ENCODE data around the gene CSNK1G1.

Gene CSNK1G1

DNA sequence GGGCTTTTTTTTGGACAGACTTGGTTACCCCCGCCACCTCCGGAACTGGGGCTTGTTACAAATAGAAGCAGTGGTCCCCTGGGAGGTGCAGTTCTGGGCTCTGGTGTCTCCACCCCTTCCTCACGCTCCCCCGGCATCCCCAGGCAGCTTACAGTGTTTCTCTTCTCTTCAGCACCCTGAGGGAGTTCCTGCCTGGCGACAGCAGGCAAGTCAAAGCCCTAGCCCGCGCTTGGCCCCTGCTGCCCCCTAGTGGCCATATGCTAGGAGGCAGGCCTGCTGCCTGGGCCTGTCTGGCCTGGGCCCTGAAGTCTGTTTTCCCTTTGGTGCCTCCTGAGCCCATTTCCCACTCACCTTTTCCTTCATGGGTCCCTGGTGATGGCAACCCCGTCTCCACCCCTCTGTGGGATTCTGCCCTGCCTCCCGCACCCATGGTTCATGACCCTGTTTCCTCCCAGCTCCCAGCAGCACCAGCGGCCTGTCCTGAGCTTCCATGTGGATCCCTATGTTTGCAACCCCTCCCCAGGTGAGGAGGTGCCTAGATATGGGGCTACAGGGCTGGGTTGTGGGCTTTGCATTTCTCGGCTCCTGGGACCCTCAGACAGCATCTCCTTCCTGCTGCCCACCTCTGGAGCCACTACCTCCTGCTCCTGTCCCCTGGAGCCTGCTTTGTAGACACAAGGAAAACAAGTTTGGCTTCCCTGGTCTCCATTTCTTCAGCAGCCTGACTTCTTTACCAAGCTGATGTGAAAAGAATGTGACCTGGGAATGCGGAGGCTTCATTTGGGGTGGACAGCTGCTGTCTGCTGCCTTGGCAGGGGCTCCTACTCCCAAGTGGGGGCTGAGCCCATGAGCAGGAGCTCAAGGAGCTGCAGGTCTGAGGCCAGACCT, 202.2 kb downstream of the CSNK1G1 start:
- peak; percentile 80 to 81 for DNase-seq (ENCODE audit: low read depth in 2 of 2)

- DNase-seq (ENCODE audit: low read depth in 2 of 2), result no peak
Measured at GRCh38 chr15:64152507-64153387, 203.2 kb downstream of the CSNK1G1 start.

DNA sequence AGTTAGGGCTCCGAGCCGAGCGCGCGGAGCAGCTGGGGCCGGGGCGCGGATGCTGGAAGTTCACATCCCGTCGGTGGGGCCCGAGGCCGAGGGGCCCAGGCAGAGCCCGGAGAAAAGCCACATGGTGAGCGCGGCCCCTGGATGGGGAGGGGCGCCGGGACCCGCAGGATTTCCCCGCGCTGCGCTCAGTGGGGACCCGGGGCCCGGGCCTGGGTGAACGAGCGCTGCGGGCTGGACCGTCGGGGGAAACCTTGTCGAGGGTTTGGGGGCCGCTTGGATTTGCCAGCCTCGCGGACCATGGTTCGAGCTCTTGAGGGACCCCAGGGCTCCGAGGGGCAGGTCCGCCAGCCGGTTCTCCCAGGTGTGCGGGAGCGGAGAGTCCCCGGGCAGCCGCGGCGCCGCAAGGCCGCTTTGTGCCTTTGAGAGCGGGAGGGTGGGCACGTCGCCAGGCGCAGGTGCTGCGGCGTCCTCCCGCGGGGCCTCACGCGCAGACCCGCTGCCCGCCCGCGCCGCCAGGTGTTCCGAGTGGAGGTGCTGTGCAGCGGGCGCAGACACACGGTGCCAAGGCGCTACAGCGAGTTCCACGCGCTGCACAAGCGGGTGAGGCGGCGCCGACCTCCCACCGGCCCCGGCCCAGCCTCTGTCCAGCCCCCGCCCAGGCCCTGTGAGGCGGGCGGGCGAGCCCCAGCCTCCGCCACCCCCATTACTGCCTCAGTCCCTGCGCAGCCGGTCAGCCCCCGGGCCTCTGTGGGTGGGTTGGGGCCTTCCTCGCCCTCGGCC, 204.1 kb downstream of the CSNK1G1 start, which contains the start of gene SNX22:
Gene SNX22 (plus strand): TSS at position 5 of the 780 bp plus-strand sequence. CDS start 45 bp downstream, at position 50.
- no peak for DNase-seq (ENCODE audit: low read depth in 2 of 2)

- DNase-seq (ENCODE audit: low read depth in 2 of 2), result no peak
Measured at GRCh38 chr15:64149893-64150578, 205.9 kb downstream of the CSNK1G1 start.

DNA sequence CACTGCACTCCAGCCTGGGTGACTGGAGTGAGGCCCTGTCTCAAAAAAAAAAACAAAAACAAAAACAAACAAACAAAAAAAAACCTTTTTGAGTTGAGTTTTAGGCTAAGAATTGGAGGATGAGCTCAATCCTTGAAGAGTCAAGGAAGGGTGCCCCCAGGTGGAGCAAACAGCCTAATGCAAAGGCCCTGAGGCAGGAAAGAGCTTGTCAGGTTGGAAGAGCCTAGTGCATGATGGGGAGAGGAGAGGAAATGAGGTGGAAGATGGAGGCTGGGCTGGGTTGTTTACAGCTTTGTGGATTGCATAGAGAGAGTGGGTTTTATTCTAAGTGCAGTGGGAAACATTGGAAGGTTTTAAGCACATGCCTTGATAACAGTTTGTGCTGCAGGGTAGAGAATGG, 206.5 kb downstream of the CSNK1G1 start:
- no peak for DNase-seq (ENCODE audit: low read depth in 2 of 2)

GRCh38 chr15:64148581-64148980, 207.4 kb downstream of the CSNK1G1 start:
- DNase-seq (ENCODE audit: low read depth in 2 of 2), result no peak

DNA sequence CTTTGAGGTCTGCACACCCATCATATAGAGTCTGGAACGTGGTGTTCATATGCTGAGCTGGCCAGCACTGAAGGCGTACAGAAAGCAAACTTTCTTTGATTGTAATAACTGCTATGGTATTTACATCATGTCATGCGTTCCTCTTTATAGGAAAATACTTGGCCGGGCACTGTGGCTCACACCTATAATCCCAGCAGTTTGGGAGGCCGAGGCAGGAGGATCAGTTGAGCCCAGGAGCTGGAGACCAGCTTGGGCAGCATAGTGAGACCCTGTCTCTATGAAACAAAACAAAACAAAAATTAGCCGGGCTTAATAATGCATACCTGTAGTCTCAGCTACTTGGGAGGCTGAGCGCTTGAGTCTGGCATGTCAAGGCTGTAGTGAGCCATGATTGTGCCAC, 207.8 kb downstream of the CSNK1G1 start:
- DNase-seq (ENCODE audit: low read depth in 2 of 2), result no peak

GRCh38 chr15:64146885-64147681, 208.9 kb downstream of the CSNK1G1 start:
- DNase-seq (ENCODE audit: low read depth in 2 of 2), result no peak

DNA sequence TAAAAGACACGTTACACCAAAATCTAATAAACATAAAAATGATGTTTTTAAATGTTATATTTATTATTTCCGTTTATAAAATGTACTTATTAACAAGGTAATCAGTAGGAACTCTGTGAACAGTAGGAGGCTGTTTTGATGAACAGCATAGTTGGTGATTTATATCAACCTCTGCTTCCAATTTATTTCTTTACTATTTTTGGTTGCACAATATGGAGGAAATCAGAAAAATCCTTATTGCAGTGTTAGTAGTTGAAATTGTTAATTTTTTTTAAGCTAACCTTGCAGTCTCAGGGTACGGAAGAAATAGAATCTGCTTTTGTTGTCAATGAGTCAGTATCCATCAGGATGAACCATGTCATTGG, 209.5 kb downstream of the CSNK1G1 start:
- DNase-seq (ENCODE audit: low read depth in 2 of 2), result no peak

DNA sequence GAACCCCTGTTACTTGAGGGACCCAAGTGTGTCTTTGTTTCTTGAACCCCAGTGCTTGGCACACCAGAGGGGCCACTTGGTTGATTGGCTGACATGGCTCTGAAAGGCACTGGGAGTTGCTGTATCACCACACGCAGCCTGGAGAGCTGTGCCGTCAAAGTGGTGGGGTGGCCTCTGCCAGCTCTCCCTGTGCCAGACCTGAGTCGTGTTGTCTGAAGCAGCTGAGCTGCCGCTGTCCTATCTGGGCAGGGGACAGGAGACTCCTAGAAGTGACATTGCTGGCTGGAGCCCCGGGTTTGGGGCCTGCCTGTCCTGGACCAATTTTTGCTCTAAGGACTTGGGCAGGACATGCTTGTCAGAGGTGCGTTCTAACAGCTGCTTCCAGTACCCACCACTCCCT, 209.9 kb downstream of the CSNK1G1 start:
- no peak for DNase-seq (ENCODE audit: low read depth in 2 of 2)

GRCh38 chr15:64144565-64145281, 211.2 kb downstream of the CSNK1G1 start:
- DNase-seq (ENCODE audit: low read depth in 2 of 2), result no peak

DNA sequence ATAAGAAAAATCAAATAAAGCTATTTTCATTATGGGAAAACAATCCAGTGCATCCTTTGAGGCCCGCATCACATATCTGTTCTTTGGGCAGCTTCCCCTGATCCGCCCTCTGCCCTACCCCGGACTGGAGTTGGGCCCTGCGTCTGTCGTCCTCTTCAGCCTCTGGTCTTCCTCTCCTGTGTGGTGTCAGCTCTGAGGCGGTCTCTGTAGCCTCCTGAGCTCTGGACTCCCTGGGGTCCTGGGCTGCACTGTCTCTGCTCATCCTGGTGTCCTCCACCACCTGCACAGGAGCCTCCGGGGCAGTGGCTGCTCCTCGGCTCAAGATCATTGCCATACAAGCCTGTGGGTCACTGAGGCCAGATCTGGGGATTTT, 211.8 kb downstream of the CSNK1G1 start:
- no peak for DNase-seq (ENCODE audit: low read depth in 2 of 2)

- no peak for DNase-seq (ENCODE audit: low read depth in 2 of 2)
Measured at GRCh38 chr15:64143276-64143675, 212.7 kb downstream of the CSNK1G1 start.

DNA sequence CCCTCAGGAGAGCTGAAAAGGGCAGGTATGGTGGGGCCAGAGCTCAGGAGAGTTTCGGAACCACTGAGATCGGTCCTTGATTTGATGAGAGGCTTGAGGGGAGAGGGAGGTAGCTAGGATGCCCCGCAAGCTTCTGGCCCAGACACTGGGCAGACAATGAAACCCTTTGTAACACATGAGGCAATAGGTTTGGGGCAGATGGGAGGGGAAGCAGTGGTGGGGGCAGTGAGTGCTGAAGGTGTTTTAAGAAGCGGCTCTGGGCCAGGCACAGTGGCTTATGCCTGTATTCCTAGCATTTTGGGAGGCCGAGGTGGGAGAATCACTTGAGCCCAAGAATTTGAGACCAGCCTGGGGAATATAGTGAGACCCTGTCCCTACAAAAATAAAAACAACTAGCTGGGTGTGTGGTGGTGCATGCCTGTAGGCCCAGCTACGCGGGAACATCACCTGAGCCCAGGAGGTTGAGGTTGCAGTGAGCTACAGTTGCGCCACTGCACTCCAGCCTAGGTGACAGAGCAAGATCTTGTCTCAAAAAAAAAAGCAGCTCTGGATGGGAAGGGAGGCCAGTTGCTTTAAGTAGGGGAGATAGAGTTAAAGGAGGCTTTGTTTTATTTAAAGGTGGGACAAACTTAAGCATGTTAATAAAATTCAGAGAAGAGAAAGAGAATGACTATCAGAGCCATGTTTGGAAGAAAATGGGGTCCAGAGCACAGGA, 214.0 kb downstream of the CSNK1G1 start:
- no peak for DNase-seq (ENCODE audit: low read depth in 2 of 2)

DNA sequence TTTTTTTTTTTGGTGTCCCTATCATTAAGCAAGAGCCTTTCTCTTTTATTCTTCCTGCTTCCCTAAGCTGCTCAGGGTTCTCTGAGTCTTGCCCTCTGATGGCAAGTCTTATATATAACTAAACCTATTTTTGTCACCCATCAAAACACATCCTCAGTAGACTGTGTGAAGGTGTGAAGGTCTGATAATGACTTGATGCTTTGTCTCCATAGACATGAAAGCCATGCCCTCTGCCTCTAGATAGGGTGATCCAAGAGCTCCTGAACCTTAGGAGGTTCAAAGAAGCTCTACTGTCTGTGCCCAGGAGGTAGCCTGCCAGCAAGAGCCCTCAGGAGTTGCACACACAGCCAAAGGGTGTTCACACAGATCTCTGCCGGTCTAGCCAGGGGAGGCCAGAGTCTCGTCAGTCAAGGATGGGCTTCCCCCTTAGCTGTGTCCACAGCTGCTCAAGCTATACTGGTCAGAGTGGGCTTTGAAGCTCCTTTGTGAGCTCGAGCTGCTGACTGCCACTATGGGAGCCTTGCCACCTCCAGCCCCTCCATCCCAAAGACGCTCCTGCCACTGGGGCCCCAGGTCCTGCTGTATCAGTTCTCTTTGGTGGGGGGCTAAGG, 217.5 kb downstream of the CSNK1G1 start:
- no peak for DNase-seq (ENCODE audit: low read depth in 2 of 2)

DNA sequence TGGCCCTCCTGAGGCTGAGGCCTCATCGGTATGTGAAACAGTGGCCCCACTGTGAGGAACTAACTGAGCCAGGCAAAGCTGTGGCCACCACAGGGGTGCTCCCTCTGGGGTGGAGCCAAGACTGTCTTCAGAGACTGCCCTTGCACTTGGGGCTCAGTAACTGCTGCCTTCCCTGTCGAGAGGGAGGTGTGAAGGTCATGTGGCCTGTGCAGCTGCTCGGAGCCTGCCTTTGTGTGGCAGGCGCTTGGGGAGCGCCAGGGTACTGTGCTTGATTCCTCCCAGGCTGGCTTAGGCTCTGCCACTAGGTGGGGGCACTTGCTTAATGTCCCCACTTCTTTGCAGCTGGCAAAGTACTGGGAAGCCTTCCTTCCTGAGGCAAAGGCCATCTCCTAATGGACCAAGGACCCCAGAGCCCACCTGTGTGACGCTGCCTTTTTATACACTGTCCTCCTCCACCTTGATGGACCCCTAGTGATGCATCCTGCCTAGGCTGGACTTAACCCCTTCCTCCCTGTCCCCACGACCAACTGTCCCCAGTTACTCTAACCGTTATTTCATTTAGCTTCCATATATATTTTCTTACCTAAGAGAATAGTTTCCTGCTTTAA, 218.6 kb downstream of the CSNK1G1 start:
- DNase-seq (ENCODE audit: low read depth in 2 of 2), result no peak

- DNase-seq (ENCODE audit: low read depth in 2 of 2), result no peak
Measured at GRCh38 chr15:64136347-64136746, 219.6 kb downstream of the CSNK1G1 start.

- no peak for DNase-seq (ENCODE audit: low read depth in 2 of 2)
Measured at GRCh38 chr15:64134345-64134829, 221.6 kb downstream of the CSNK1G1 start.

Data from stimulated activated CD8-positive, alpha-beta memory T cell treated with anti-CD3 and anti-CD28 coated beads, Interleukin-7, amount 100 ng/mL, for 4 hours (primary cell).